Measurements from ENCODE around the gene POLR1A. TPM values are rescaled to one million over a fixed set of nuclear protein-coding genes. Genes with fewer than 3 reads are reported as not detected.

POLR1A gene
- total RNA-seq, 1 experiment from 2014 or later, result 47.5 TPM

DNA sequence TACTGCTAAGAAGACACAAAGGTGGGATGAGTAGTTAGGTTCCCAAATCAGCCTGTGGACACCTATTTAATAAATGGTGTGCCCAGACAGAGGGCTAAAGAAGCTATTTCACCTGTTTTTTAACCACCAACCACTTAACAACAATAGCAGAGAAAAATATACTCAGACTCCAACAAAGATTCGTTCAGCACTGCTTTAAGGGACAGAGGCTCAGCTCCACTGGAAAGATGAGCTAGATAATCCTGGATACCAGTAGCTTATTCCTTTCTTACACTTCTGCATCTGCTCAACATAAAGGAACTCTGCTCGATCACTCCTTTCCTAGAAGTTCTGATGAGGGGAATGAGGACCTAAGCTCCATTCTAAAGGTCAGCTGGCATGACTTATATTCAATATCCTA lies 44.8 kb upstream of the POLR1A start (continued):
- TF ChIP-seq, protein P1, sequence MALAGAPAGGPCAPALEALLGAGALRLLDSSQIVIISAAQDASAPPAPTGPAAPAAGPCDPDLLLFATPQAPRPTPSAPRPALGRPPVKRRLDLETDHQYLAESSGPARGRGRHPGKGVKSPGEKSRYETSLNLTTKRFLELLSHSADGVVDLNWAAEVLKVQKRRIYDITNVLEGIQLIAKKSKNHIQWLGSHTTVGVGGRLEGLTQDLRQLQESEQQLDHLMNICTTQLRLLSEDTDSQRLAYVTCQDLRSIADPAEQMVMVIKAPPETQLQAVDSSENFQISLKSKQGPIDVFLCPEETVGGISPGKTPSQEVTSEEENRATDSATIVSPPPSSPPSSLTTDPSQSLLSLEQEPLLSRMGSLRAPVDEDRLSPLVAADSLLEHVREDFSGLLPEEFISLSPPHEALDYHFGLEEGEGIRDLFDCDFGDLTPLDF (CRISPR knock-in tag; IDR thresholded peaks at IDR 0.05), result no peak
- no peak for TF ChIP-seq FOXP1 (CRISPR knock-in tag; IDR thresholded peaks at IDR 0.05; ENCODE audit: borderline replicate concordance)
- TF ChIP-seq, protein P2, sequence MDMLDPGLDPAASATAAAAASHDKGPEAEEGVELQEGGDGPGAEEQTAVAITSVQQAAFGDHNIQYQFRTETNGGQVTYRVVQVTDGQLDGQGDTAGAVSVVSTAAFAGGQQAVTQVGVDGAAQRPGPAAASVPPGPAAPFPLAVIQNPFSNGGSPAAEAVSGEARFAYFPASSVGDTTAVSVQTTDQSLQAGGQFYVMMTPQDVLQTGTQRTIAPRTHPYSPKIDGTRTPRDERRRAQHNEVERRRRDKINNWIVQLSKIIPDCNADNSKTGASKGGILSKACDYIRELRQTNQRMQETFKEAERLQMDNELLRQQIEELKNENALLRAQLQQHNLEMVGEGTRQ (CRISPR knock-in tag; IDR thresholded peaks at IDR 0.05), result no peak
- TF ChIP-seq, protein P3, sequence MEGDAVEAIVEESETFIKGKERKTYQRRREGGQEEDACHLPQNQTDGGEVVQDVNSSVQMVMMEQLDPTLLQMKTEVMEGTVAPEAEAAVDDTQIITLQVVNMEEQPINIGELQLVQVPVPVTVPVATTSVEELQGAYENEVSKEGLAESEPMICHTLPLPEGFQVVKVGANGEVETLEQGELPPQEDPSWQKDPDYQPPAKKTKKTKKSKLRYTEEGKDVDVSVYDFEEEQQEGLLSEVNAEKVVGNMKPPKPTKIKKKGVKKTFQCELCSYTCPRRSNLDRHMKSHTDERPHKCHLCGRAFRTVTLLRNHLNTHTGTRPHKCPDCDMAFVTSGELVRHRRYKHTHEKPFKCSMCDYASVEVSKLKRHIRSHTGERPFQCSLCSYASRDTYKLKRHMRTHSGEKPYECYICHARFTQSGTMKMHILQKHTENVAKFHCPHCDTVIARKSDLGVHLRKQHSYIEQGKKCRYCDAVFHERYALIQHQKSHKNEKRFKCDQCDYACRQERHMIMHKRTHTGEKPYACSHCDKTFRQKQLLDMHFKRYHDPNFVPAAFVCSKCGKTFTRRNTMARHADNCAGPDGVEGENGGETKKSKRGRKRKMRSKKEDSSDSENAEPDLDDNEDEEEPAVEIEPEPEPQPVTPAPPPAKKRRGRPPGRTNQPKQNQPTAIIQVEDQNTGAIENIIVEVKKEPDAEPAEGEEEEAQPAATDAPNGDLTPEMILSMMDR (IDR thresholded peaks at IDR 0.05), result no peak
- TF ChIP-seq, protein P4, sequence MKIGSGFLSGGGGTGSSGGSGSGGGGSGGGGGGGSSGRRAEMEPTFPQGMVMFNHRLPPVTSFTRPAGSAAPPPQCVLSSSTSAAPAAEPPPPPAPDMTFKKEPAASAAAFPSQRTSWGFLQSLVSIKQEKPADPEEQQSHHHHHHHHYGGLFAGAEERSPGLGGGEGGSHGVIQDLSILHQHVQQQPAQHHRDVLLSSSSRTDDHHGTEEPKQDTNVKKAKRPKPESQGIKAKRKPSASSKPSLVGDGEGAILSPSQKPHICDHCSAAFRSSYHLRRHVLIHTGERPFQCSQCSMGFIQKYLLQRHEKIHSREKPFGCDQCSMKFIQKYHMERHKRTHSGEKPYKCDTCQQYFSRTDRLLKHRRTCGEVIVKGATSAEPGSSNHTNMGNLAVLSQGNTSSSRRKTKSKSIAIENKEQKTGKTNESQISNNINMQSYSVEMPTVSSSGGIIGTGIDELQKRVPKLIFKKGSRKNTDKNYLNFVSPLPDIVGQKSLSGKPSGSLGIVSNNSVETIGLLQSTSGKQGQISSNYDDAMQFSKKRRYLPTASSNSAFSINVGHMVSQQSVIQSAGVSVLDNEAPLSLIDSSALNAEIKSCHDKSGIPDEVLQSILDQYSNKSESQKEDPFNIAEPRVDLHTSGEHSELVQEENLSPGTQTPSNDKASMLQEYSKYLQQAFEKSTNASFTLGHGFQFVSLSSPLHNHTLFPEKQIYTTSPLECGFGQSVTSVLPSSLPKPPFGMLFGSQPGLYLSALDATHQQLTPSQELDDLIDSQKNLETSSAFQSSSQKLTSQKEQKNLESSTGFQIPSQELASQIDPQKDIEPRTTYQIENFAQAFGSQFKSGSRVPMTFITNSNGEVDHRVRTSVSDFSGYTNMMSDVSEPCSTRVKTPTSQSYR (CRISPR knock-in tag; IDR thresholded peaks at IDR 0.05), result no peak

DNA sequence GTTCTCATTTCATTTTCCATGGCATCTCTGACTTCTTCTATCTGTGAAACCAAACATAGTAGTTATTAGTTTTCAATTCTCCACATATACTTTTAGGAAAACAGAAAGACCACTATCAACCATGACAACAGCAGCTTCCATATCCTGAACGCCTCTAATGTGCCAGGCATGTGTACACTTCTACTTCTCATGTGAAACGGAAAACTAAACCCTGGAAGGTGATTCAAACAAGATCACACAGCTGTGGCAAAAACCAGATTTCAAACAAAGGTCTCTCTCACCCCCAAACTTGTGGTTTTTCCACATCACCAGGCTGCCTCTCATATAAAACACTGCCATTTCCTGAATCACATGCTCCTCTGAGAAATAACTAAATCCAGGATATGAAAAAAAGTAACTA lies 42.1 kb upstream of the POLR1A start:
- no peak for TF ChIP-seq JAZF1 (CRISPR knock-in tag; IDR thresholded peaks at IDR 0.05)
- TF ChIP-seq, protein P5, sequence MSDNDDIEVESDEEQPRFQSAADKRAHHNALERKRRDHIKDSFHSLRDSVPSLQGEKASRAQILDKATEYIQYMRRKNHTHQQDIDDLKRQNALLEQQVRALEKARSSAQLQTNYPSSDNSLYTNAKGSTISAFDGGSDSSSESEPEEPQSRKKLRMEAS (CRISPR knock-in tag; IDR thresholded peaks at IDR 0.05), result no peak
- Mint-ChIP-seq H3K9me3 (no peaks in the 10 kb centered on the region), H3K27me3 (ENCODE audit: low read depth) (no peaks in the 10 kb centered on the region), H3K36me3 (peaks cover 74% of the 10 kb centered on the region), H3K27ac (no peak overlapping the region), H3K4me1 (no peaks in the 10 kb centered on the region), H3K4me3 (no peak overlapping the region)
- ChIA-PET POLR2A (interaction anchor here (0.6 kb wide), 1 partner anchor 42 kb away, joined by 3 read pairs; the partner anchor contains the start of genes POLR1A and PTCD3), CTCF (no interaction called here)
- DNase-seq (ENCODE audit: low spot score) (no peak), ATAC-seq (no peak)

DNA sequence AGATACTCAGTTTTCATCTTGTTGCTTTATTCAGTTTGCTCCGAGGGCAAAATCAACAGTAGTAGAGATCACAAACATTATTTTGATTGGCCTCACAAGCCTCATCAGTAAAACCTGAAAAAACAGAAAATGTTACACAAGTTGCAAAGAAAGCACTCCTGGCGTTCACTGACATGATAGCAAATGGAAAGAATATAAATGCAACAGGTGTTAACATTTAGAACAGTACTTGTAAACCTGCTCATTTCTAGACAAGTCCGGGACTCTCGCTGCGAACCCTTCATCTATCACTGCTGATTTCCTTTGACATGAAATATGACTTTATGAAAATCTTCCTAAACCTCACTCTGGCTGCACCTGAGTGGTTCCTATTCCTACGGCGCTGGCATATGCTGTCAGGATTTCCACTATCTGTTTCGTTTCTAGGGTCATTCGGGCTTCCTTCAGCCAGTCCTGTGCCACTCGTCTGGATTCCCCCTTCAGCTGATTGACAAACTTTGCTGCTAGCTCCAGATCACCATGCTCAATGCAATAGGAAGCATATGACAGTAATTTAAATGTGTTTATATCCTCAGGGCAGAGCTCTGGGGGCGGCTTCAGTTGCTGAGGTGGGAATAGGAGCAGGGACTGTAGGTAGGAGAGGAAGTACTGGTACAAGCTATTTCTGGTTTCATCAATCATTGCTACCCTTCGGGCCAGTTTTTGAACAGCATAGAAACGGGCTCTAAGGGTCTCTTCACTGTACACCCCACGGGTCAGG lies 38.4 kb upstream of the POLR1A start:
- no peak overlapping the region; the same call in 1 of the 2 replicates for H3K27ac Mint-ChIP-seq
- H3K9me3 Mint-ChIP-seq, result no peaks in the 10 kb centered on the region
- ATAC-seq, result no peak
- no peaks in the 10 kb centered on the region for H3K27me3 Mint-ChIP-seq (ENCODE audit: low read depth)
- H3K4me1 Mint-ChIP-seq, result no peaks in the 10 kb centered on the region
- ChIA-PET POLR2A (interaction anchor here (0.6 kb wide), 1 partner anchor 114 kb away, joined by 3 read pairs; no protein-coding TSS in a partner anchor), CTCF (interaction anchor here (0.7 to 0.9 kb wide), 2 partner anchors 56 to 506 kb away, joined by 3 to 4 read pairs; no protein-coding TSS in a partner anchor)
- DNase-seq (ENCODE audit: low spot score), result no peak
- no peak overlapping the region for H3K4me3 Mint-ChIP-seq
- H3K36me3 Mint-ChIP-seq, result peaks cover 61% of the 10 kb centered on the region
- TF ChIP-seq SP1 (CRISPR knock-in tag; conservative IDR thresholded peaks at IDR 0.05) (no peak), ZNF423 (CRISPR knock-in tag; IDR thresholded peaks at IDR 0.05) (no peak), MXD4 (CRISPR knock-in tag; IDR thresholded peaks at IDR 0.05; ENCODE audit: borderline replicate concordance) (no peak)
- TF ChIP-seq, protein P6, sequence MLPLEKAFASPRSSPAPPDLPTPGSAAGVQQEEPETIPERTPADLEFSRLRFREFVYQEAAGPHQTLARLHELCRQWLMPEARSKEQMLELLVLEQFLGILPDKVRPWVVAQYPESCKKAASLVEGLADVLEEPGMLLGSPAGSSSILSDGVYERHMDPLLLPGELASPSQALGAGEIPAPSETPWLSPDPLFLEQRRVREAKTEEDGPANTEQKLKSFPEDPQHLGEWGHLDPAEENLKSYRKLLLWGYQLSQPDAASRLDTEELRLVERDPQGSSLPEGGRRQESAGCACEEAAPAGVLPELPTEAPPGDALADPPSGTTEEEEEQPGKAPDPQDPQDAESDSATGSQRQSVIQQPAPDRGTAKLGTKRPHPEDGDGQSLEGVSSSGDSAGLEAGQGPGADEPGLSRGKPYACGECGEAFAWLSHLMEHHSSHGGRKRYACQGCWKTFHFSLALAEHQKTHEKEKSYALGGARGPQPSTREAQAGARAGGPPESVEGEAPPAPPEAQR (CRISPR knock-in tag; IDR thresholded peaks at IDR 0.05), result no peak
- TF ChIP-seq, protein P7, sequence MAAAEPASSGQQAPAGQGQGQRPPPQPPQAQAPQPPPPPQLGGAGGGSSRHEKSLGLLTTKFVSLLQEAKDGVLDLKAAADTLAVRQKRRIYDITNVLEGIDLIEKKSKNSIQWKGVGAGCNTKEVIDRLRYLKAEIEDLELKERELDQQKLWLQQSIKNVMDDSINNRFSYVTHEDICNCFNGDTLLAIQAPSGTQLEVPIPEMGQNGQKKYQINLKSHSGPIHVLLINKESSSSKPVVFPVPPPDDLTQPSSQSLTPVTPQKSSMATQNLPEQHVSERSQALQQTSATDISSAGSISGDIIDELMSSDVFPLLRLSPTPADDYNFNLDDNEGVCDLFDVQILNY (CRISPR knock-in tag; IDR thresholded peaks at IDR 0.05), result no peak
- TF ChIP-seq, protein P8, sequence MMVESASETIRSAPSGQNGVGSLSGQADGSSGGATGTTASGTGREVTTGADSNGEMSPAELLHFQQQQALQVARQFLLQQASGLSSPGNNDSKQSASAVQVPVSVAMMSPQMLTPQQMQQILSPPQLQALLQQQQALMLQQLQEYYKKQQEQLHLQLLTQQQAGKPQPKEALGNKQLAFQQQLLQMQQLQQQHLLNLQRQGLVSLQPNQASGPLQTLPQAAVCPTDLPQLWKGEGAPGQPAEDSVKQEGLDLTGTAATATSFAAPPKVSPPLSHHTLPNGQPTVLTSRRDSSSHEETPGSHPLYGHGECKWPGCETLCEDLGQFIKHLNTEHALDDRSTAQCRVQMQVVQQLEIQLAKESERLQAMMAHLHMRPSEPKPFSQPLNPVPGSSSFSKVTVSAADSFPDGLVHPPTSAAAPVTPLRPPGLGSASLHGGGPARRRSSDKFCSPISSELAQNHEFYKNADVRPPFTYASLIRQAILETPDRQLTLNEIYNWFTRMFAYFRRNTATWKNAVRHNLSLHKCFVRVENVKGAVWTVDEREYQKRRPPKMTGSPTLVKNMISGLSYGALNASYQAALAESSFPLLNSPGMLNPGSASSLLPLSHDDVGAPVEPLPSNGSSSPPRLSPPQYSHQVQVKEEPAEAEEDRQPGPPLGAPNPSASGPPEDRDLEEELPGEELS (CRISPR knock-in tag; IDR thresholded peaks at IDR 0.05), result no peak
- TF ChIP-seq, protein P9, sequence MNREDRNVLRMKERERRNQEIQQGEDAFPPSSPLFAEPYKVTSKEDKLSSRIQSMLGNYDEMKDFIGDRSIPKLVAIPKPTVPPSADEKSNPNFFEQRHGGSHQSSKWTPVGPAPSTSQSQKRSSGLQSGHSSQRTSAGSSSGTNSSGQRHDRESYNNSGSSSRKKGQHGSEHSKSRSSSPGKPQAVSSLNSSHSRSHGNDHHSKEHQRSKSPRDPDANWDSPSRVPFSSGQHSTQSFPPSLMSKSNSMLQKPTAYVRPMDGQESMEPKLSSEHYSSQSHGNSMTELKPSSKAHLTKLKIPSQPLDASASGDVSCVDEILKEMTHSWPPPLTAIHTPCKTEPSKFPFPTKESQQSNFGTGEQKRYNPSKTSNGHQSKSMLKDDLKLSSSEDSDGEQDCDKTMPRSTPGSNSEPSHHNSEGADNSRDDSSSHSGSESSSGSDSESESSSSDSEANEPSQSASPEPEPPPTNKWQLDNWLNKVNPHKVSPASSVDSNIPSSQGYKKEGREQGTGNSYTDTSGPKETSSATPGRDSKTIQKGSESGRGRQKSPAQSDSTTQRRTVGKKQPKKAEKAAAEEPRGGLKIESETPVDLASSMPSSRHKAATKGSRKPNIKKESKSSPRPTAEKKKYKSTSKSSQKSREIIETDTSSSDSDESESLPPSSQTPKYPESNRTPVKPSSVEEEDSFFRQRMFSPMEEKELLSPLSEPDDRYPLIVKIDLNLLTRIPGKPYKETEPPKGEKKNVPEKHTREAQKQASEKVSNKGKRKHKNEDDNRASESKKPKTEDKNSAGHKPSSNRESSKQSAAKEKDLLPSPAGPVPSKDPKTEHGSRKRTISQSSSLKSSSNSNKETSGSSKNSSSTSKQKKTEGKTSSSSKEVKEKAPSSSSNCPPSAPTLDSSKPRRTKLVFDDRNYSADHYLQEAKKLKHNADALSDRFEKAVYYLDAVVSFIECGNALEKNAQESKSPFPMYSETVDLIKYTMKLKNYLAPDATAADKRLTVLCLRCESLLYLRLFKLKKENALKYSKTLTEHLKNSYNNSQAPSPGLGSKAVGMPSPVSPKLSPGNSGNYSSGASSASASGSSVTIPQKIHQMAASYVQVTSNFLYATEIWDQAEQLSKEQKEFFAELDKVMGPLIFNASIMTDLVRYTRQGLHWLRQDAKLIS (CRISPR knock-in tag; IDR thresholded peaks at IDR 0.05; ENCODE audit: borderline replicate concordance), result no peak
